Smooth muscle cell (in vitro differentiated cells): Measurements from ENCODE around the gene SCGB2B2. TPM values are rescaled to one million over a fixed set of nuclear protein-coding genes. Genes with fewer than 3 reads are reported as not detected.

Experiments
- DNase-seq: peaks from one replicate; lab custom pipeline; 2025; ENCODE audit not compliant: unreplicated experiment; lab: John Stamatoyannopoulos, UW
- H2AFZ ChIP-seq: fragments of 200-600 bp; sonication (generic); 2 replicates; pipeline ENCODE4 v1.6.0; 2016; ENCODE audit warnings: antibody characterized with exemption, low read depth, mild to moderate bottlenecking
- H3F3A ChIP-seq: fragments of 200-600 bp; sonication (generic); 2 replicates; pipeline ENCODE4 v1.6.0; 2017; ENCODE audit warnings: antibody characterized with exemption, low read depth
- H3K27ac ChIP-seq: fragments of 200-600 bp; sonication (generic); 2 replicates; pipeline ENCODE4 v1.5.1; 2016; ENCODE audit warnings: low read depth, mild to moderate bottlenecking
- H3K27me3 ChIP-seq: fragments of 200-600 bp; sonication (generic); 2 replicates; pipeline ENCODE4 v1.6.1; 2016; ENCODE audit warnings: low read depth, mild to moderate bottlenecking
- H3K36me3 ChIP-seq: fragments of 200-600 bp; sonication (generic); 2 replicates; pipeline ENCODE4 v1.5.1; 2016; ENCODE audit warnings: low read depth
- H3K4me1 ChIP-seq: fragments of 200-600 bp; sonication (generic); 2 replicates; pipeline ENCODE4 v1.5.1; 2016; ENCODE audit warnings: low read depth
- H3K4me2 ChIP-seq: fragments of 200-600 bp; sonication (generic); 2 replicates; pipeline ENCODE4 v1.6.0; 2016; ENCODE audit warnings: mild to moderate bottlenecking
- H3K4me3 ChIP-seq: fragments of 200-600 bp; sonication (generic); 2 replicates; pipeline ENCODE4 v1.5.1; 2016; ENCODE audit warnings: mild to moderate bottlenecking
- H3K79me2 ChIP-seq: fragments of 200-600 bp; sonication (generic); 2 replicates; pipeline ENCODE4 v1.6.0; 2016; ENCODE audit warnings: low read depth, mild to moderate bottlenecking
- H3K9ac ChIP-seq: fragments of 200-600 bp; sonication (generic); 2 replicates; pipeline ENCODE4 v1.6.0; 2016; ENCODE audit warnings: low read depth
- H3K9me3 ChIP-seq: fragments of 200-600 bp; sonication (generic); replicated peaks from 2 replicates; pipeline ENCODE4 v1.5.1; 2016; ENCODE audit warnings: low read depth
- H4K20me1 ChIP-seq: fragments of 200-600 bp; sonication (generic); 2 replicates; pipeline ENCODE4 v1.6.0; 2016; ENCODE audit warnings: low read depth
- CTCF ChIP-seq: fragments of 200-600 bp; sonication (generic); IDR thresholded peaks from 2 replicates; pipeline ENCODE4 v1.5.1; 2017; ENCODE audit warnings: borderline replicate concordance, mild to moderate bottlenecking, antibody characterized with exemption; ENCODE audit not compliant: insufficient read depth, poor library complexity, severe bottlenecking
- WGBS: methylation state at CpG from one replicate; pipeline ENCODE4 v1.1.7; 2016; ENCODE audit warnings: low lambda C conversion rate; 5-methylcytosine and 5-hydroxymethylcytosine counted together
- polyA plus RNA-seq: library from polyadenylated mRNA; unstranded; fragments of >200 nt; fragmentation: Nextera tagmentation; extraction: Ambion mirVana; gene quantifications from 2 replicates; pipeline ENCODE4 v1.2.1, GENCODE V29; 2016
- total RNA-seq: library from RNA; depleted of rRNA; stranded (reverse); fragments of >200 nt; gene quantifications from 2 replicates; pipeline ENCODE4 v1.2.3, GENCODE V29; 2014

The SCGB2B2 gene
- total and polyA plus RNA-seq, 2 experiments from 2014 or later: 0.73 TPM; not detected in 1

DNA sequence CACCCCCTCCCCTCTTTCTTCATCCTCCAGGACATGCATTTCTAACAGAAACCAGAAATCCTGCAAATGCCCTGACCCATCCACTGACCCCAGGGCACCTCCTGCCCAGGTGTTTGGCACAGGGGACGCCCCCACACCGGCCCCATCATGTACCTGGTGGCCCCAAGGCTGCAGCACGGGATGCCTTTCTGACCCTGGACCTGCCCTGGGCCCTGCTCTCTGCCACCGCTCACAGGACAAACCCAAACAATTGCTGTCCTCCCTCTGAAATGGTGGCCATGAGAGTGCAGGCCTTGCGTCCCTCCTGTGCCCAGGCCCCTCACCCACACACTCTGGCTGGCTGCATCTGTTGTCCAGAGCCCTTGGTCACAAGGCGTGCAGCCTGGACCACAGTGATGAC, 12.1 kb downstream of the SCGB2B2 start:
- Histone ChIP-seq H3K27me3 (no peaks in the 10 kb centered on the region), H3F3A (no peaks in the 10 kb centered on the region), H3K79me2 (no peaks in the 10 kb centered on the region), H3K27ac (no peak overlapping the region), H3K9me3 (no peaks in the 10 kb centered on the region), H2AFZ (no peak overlapping the region), H3K4me2 (no peak overlapping the region), H3K4me3 (no peak overlapping the region), H3K36me3 (no peaks in the 10 kb centered on the region), H4K20me1 (no peaks in the 10 kb centered on the region), H3K4me1 (no peaks in the 10 kb centered on the region), H3K9ac (no peak overlapping the region)
- no peak for DNase-seq
- no peak for TF ChIP-seq CTCF
- WGBS: 79% methylated on average over 6 of the region's 6 CpGs

DNA sequence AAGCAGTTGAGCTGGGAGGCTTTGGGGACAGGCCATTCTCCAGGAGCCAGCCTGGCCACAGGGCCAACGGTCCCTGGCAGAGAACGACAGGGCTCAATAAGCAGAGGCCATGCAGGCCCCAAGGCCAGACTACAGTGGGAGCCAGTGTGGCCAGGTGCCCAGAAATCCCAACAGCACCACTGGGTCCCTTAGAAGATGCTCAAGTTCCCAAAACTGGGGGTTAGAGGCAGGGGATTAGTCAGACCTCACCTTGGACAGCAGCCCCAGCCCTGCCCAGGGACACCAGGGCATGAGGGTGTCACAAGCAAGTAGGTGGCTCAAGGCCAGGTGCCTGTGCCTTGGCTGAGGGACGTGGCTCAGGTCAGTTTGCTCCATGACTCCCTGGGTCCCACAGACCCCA, 12.8 kb downstream of the SCGB2B2 start:
- Histone ChIP-seq H2AFZ (no peak overlapping the region), H3F3A (no peaks in the 10 kb centered on the region), H3K9ac (no peak overlapping the region), H3K36me3 (no peaks in the 10 kb centered on the region), H4K20me1 (no peaks in the 10 kb centered on the region), H3K27ac (no peak overlapping the region), H3K4me2 (no peak overlapping the region), H3K9me3 (no peaks in the 10 kb centered on the region), H3K27me3 (no peaks in the 10 kb centered on the region), H3K4me3 (no peak overlapping the region), H3K79me2 (no peaks in the 10 kb centered on the region), H3K4me1 (no peaks in the 10 kb centered on the region)
- TF ChIP-seq CTCF: no peak
- WGBS: 89% methylated on average over 3 of the region's 3 CpGs
- DNase-seq: no peak

DNA sequence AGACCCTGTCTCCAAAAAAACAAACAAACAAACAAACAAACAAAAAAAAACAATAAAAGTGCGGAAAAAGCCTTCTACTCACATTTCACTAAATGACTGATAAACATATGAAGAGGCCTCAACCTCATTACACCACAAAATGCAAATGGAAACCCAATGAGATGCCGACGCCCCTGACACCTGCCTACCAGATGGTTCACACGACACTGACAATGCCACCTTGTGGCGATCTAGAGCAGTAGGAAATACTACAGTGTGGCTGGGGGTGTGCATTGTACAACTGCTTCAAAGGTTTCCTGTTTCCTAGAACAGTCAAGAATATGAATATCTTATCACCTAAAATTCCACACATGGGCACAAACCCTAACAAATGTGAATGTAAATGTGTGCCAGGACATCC, 14.0 kb downstream of the SCGB2B2 start:
- Histone ChIP-seq H3K4me3 (no peak overlapping the region), H2AFZ (no peak overlapping the region), H3K9ac (no peak overlapping the region), H3K27ac (no peak overlapping the region), H3K4me2 (no peak overlapping the region), H3K4me1 (no peaks in the 10 kb centered on the region), H3K27me3 (no peaks in the 10 kb centered on the region), H4K20me1 (no peaks in the 10 kb centered on the region), H3F3A (no peaks in the 10 kb centered on the region), H3K9me3 (no peaks in the 10 kb centered on the region), H3K79me2 (no peaks in the 10 kb centered on the region), H3K36me3 (no peaks in the 10 kb centered on the region)
- DNase-seq: no peak
- 31% methylated on average over 5 of the region's 5 CpGs for WGBS
- TF ChIP-seq CTCF: no peak

GRCh38 chr19:34661357-34661756, 15.6 kb downstream of the SCGB2B2 start:
- H4K20me1 ChIP-seq: no peaks in the 10 kb centered on the region
- H2AFZ ChIP-seq: no peak overlapping the region
- H3K27ac ChIP-seq: no peak overlapping the region
- no peak overlapping the region for H3K4me3 ChIP-seq
- H3K4me2 ChIP-seq: no peak overlapping the region
- no peak for TF ChIP-seq CTCF
- H3K9me3 ChIP-seq: no peaks in the 10 kb centered on the region
- 90% methylated on average over 3 of the region's 3 CpGs for WGBS
- no peaks in the 10 kb centered on the region for H3K79me2 ChIP-seq
- H3K9ac ChIP-seq: no peak overlapping the region
- no peaks in the 10 kb centered on the region for H3F3A ChIP-seq
- no peaks in the 10 kb centered on the region for H3K27me3 ChIP-seq
- no peaks in the 10 kb centered on the region for H3K4me1 ChIP-seq
- DNase-seq: no peak
- H3K36me3 ChIP-seq: no peaks in the 10 kb centered on the region
